Lower lobe of right lung (tissue), 2 donors: Measurements from ENCODE around the gene KIZ. TPM values are rescaled to one million over a fixed set of nuclear protein-coding genes. Genes with fewer than 3 reads are reported as not detected.

Source experiments
- ATAC-seq, 2 donors: fragments of 200-7000 bp; cut with Tn5 transposase; one replicate each; pipeline ENCODE4 v1.9.1; 2020 to 2022; ENCODE audit warnings: mild to moderate bottlenecking in 2 of 2, moderate library complexity in 2 of 2
- DNase-seq: peaks from one replicate; pipeline ENCODE4 v3.0.0-alpha.2; 2020
- H3K27ac ChIP-seq: fragments of 200-600 bp; one replicate; pipeline ENCODE4 v1.8.0; 2022
- H3K27me3 ChIP-seq: fragments of 200-600 bp; one replicate; pipeline ENCODE4 v1.8.0; 2022; ENCODE audit warnings: low read depth
- H3K36me3 ChIP-seq: fragments of 200-600 bp; one replicate; pipeline ENCODE4 v1.8.0; 2022; ENCODE audit warnings: mild to moderate bottlenecking
- H3K4me1 ChIP-seq: fragments of 200-600 bp; one replicate; pipeline ENCODE4 v1.8.0; 2022
- H3K4me3 ChIP-seq: fragments of 200-600 bp; one replicate; pipeline ENCODE4 v1.8.0; 2022; ENCODE audit warnings: mild to moderate bottlenecking
- H3K9me3 ChIP-seq: fragments of 200-600 bp; one replicate; pipeline ENCODE4 v1.8.0; 2022
- intact Hi-C: fragments of 100-400 bp; cut with DNase I; formaldehyde crosslinking; loops from one replicate; pipeline ENCODE4 v1.11.0; 2022
- total RNA-seq: library from RNA; stranded (reverse); fragmentation: NEBNext Ultra II Directional; extraction: Animal tissue kit (Norgen Biotek cat#: 25700); gene quantifications from one replicate; pipeline ENCODE4 v1.2.1, GENCODE V29; 2021
- TF ChIP-seq, protein P1 (sequence below): fragments of 200-600 bp; IDR thresholded peaks from one replicate; pipeline ENCODE4 v1.8.0; 2022; ENCODE audit warnings: antibody characterized with exemption, mild to moderate bottlenecking
- donor health status: DM: no; HTN: yes; CAD: no; lungs with severe emphysema.

The KIZ gene
- total RNA-seq, 1 donor from 2014 or later: 19.2 TPM

DNA sequence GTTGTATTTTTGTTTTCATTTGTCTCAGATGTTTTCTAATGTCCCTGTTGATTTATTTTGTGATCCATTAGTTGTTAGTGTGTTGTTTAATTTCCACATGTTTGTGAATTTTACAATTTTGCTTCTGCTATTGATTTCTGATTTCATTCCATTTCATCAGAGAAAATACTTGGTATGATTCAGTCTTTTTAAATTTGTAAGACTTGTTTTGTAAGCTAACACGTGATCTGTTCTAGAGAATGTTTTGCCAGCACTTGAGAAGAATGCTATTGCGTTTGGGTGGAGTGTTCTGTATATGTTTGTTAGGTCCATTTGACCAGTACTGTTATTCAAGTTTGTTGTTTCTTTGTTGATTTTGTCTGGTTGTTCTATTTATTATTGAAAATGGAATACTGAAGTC lies 53.9 kb downstream of the KIZ start:
- Histone ChIP-seq H3K27me3 (no peaks in the 10 kb centered on the region), H3K4me1 (no peaks in the 10 kb centered on the region), H3K9me3 (peaks cover 12% of the 10 kb centered on the region), H3K27ac (no peak overlapping the region), H3K4me3 (no peak overlapping the region), H3K36me3 (no peaks in the 10 kb centered on the region)
- ATAC-seq (no peak), DNase-seq (no peak)
- intact Hi-C loops: no loop called here
- TF ChIP-seq, protein P1, sequence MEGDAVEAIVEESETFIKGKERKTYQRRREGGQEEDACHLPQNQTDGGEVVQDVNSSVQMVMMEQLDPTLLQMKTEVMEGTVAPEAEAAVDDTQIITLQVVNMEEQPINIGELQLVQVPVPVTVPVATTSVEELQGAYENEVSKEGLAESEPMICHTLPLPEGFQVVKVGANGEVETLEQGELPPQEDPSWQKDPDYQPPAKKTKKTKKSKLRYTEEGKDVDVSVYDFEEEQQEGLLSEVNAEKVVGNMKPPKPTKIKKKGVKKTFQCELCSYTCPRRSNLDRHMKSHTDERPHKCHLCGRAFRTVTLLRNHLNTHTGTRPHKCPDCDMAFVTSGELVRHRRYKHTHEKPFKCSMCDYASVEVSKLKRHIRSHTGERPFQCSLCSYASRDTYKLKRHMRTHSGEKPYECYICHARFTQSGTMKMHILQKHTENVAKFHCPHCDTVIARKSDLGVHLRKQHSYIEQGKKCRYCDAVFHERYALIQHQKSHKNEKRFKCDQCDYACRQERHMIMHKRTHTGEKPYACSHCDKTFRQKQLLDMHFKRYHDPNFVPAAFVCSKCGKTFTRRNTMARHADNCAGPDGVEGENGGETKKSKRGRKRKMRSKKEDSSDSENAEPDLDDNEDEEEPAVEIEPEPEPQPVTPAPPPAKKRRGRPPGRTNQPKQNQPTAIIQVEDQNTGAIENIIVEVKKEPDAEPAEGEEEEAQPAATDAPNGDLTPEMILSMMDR: no peak

DNA sequence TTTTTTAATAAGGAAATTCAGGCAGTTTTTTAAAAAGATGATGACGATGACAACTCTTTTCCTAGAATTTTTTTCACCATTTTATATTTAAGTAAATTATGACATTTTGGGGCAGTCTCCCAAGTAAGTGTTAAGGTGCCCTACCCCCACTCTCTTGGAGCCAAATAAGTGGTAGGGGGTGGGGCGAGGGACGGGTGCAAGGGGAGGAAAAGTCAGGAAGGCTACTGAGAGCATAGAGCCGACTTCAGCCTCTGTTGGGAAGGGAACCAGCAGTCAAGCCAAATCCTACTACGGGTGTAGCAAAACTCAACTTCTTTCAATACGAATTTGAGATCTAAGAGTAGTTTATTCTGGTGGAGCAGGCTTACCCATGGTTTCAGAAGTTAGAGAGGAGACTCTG lies 54.4 kb downstream of the KIZ start:
- ATAC-seq: no peak
- H3K4me1 ChIP-seq: no peaks in the 10 kb centered on the region
- H3K27me3 ChIP-seq: no peaks in the 10 kb centered on the region
- no peak for DNase-seq
- TF ChIP-seq, protein P1: no peak
- intact Hi-C loops: no loop called here
- peaks cover 12% of the 10 kb centered on the region for H3K9me3 ChIP-seq
- no peaks in the 10 kb centered on the region for H3K36me3 ChIP-seq
- no peak overlapping the region for H3K4me3 ChIP-seq
- H3K27ac ChIP-seq: no peak overlapping the region

DNA sequence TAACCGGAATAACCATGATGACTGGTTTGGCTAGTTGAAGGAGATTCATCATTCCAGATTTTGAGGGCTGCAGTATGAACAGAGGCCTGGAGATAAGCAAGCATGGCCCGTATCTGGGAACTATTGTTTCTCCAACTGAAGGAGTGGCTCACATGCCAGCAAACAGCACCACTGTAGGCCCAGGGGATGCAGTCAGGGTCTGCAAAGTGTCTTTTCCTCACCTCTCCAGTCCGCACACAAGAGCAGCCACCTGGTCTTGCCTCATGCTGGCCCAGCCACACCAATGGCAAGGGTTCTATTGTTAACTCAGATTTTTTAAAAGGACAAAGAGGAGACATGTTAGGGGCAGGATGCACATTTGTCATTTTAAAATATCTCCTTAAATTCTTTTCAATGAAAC lies 55.1 kb downstream of the KIZ start:
- Histone ChIP-seq H3K27me3 (no peaks in the 10 kb centered on the region), H3K4me3 (no peak overlapping the region), H3K36me3 (no peaks in the 10 kb centered on the region), H3K27ac (no peak overlapping the region), H3K9me3 (peaks cover 12% of the 10 kb centered on the region), H3K4me1 (no peaks in the 10 kb centered on the region)
- TF ChIP-seq, protein P1: no peak
- ATAC-seq: no peak
- no peak for DNase-seq
- intact Hi-C loops: no loop called here

DNA sequence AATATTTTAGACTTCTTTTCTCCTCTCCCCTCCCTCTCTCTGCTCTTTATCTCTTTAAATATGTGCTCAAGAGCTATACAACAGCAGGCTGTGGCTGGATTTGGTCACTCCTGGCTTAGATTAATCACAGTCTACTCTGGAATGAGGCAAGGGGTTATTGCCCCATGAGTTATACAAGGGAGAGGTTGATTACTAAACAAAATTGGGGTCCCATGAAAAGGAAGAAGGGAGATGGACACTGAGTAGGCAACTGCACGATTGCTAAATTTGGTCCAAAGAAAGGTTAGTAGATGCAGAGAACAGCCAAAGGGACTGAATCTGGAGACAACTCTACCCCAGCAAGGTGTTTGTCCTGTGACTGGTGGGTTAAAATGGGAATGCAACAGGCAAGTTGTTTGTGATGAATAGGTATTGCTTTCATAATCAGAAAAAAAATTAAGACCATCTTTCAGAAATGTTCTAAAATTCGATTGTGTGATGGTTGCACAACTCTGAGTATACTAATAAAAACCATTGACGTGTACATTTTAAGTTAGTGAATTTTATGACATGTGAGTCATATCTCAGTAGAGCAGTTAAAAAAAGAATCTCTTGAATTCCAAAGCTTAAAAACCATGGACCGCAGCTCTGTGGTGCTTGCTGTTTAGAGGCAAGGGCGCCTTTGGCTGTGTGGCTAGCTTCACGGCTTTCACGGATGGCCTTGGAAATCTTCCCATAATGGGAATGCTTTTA lies 57.1 kb downstream of the KIZ start:
- Histone ChIP-seq H3K36me3 (no peaks in the 10 kb centered on the region), H3K4me3 (no peak overlapping the region), H3K9me3 (peaks cover 2% of the 10 kb centered on the region), H3K27ac (no peak overlapping the region), H3K4me1 (no peaks in the 10 kb centered on the region), H3K27me3 (no peaks in the 10 kb centered on the region)
- DNase-seq (no peak), ATAC-seq (no peak)
- TF ChIP-seq, protein P1: no peak
- intact Hi-C loops: no loop called here

DNA sequence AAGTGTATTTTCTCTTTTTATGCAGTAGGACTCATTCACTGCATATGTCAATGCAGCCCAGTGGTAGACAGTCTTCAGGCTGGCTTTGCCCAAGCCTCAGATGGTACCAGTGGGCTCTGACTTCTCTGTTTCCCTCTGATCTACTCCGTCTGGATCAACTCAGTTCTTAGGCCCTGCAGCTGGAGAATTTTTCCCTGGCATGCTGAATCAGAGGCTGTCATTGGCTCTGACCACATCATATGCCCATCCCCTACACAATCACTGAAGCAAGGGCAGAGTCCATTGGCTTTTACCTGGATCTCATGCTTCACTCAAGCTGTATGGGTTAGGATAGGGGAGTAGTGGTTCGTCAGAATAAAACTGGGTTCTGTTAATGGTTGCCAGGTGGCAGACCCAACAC lies 57.8 kb downstream of the KIZ start:
- H3K27ac ChIP-seq: no peak overlapping the region
- no peaks in the 10 kb centered on the region for H3K27me3 ChIP-seq
- TF ChIP-seq, protein P1: no peak
- no peaks in the 10 kb centered on the region for H3K36me3 ChIP-seq
- intact Hi-C loops: no loop called here
- no peaks in the 10 kb centered on the region for H3K9me3 ChIP-seq
- ATAC-seq: no peak
- no peaks in the 10 kb centered on the region for H3K4me1 ChIP-seq
- DNase-seq: no peak
- H3K4me3 ChIP-seq: no peak overlapping the region
